ENCODE measurements around the gene SULT4A1. TPM values are rescaled to one million over a fixed set of nuclear protein-coding genes. Genes with fewer than 3 reads are reported as not detected.

Gene SULT4A1
- total RNA-seq, 5 donors from 2014 or later (not counting 1 experiment from before 2014, with no cell fraction given): not detected

DNA sequence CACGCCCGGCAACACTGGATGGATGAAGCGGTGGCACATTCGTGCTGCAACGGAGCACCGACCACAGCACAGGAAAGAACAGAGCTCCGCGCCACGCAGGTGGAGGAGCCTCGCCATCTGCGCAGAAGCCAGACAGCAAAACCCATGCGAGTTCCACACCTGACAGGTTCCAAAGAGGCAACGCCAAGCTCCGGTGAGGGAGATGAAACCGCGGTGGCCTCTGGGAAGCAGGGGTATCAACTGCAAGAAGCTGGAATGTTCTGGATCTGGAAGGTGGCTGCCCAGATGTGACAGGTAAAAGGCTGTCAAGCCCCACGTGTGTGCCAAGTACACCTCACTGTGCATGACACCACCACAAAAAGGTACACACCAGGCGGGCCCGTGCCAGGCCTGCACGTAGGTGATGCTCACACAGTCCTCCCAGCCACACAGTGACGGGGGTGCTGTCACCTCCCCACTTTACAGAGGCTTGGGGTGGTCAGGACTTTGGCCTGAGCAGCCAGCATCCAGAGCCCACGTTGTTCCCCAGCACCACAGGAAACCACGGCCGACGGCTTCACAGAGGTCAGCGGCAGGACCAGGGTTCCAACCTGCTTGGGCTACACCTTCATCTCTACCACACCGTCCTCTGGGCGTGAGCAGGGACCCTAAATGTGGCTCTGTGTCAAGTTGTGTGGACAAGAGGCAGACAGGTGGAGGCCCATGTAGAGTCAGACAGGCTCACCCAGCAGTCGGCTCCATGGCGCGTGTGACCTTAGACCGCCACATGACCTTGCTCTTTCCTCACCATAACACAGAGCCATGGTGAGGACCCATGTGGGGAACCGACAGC, 30.5 kb downstream of the SULT4A1 start:
- H3K4me3 ChIP-seq (ENCODE audit: control insufficient read depth in 1 of 2, extremely low read depth in 1 of 2, low read length in 1 of 2): no peak overlapping the region
- Mint-ChIP-seq H3K27ac (no peak overlapping the region), H3K27me3 (peaks cover 4 to 11% of the 10 kb centered on the region in 2 donors), H3K4me3 (no peak overlapping the region), H3K9me3 (no peaks in the 10 kb centered on the region), H3K36me3 (no peaks in the 10 kb centered on the region), H3K4me1 (no peaks in the 10 kb centered on the region)
- ATAC-seq (replicated peaks in 1 of 4): no peak
- H3K4me1 ChIP-seq (ENCODE audit: control insufficient read depth in 1 of 2, extremely low read depth in 1 of 2, insufficient read depth in 2 of 2, low read length in 2 of 2): no peaks in the 10 kb centered on the region
- no peaks in the 10 kb centered on the region for H3K9me3 ChIP-seq
- no peaks in the 10 kb centered on the region for H3K36me3 ChIP-seq (ENCODE audit: control insufficient read depth in 2 of 2, extremely low read depth in 1 of 2, insufficient read depth in 1 of 2, low read length in 1 of 2)
- no peak overlapping the region for H3K27ac ChIP-seq (ENCODE audit: low read length)
- DNase-seq: no peak
- ChIA-PET CTCF (no interaction called here), POLR2A (no interaction called here)
- peaks cover 0 to 20% of the 10 kb centered on the region in 2 experiments for H3K27me3 ChIP-seq (replicated peaks in 1 of 2; ENCODE audit: control insufficient read depth in 2 of 2, extremely low read depth in 1 of 2, insufficient read depth in 2 of 2, low read length in 1 of 2)
- 81% methylated on average over 27 of the region's 33 CpGs for WGBS (ENCODE audit: insufficient coverage)

DNA sequence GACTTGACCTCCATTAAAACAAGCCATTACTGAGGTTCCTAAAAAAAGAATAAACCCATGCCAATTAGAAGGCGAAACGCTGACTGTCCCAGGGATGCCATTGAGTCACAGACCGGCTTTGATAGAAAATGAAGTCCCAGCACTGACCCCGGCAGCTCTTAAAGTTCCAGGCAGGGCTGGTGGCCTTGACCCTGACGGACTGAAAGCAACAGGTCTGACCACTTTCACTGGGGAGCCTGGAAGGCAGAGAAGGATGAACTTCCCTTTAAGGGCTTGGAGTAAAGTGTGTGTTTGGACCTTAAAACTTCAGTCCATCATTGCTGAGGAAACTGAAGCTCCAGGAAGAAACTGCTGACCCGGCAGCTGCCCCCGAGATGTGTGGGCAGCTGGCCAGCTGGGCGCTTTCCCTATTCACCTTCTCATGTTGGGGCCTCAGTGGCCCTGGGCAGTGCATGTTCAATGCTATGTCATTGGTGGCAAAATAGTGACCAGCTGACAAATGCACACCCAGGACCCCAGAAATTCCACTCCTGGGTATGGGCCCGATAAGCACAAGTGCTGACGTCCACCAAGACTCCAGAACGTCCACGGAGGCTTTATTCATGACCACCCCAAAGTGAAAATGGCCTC, 31.3 kb downstream of the SULT4A1 start:
- 81% methylated on average over 10 of the region's 12 CpGs for WGBS (ENCODE audit: insufficient coverage)
- H3K27me3 Mint-ChIP-seq: peaks cover 4 to 11% of the 10 kb centered on the region in 2 donors
- Histone ChIP-seq H3K4me1 (ENCODE audit: control insufficient read depth in 1 of 2, extremely low read depth in 1 of 2, insufficient read depth in 2 of 2, low read length in 2 of 2) (no peaks in the 10 kb centered on the region), H3K27me3 (replicated peaks in 1 of 2; ENCODE audit: control insufficient read depth in 2 of 2, extremely low read depth in 1 of 2, insufficient read depth in 2 of 2, low read length in 1 of 2) (peaks cover 0 to 18% of the 10 kb centered on the region in 2 experiments), H3K4me3 (ENCODE audit: control insufficient read depth in 1 of 2, extremely low read depth in 1 of 2, low read length in 1 of 2) (no peak overlapping the region), H3K9me3 (no peaks in the 10 kb centered on the region), H3K36me3 (ENCODE audit: control insufficient read depth in 2 of 2, extremely low read depth in 1 of 2, insufficient read depth in 1 of 2, low read length in 1 of 2) (no peaks in the 10 kb centered on the region), H3K27ac (ENCODE audit: low read length) (no peak overlapping the region)
- no peak for ATAC-seq (replicated peaks in 1 of 4)
- no peaks in the 10 kb centered on the region for H3K9me3 Mint-ChIP-seq
- H3K4me3 Mint-ChIP-seq: no peak overlapping the region
- POLR2A ChIA-PET: no interaction called here
- CTCF ChIA-PET: no interaction called here
- no peaks in the 10 kb centered on the region for H3K36me3 Mint-ChIP-seq
- no peak overlapping the region for H3K27ac Mint-ChIP-seq
- no peaks in the 10 kb centered on the region for H3K4me1 Mint-ChIP-seq
- DNase-seq: no peak

DNA sequence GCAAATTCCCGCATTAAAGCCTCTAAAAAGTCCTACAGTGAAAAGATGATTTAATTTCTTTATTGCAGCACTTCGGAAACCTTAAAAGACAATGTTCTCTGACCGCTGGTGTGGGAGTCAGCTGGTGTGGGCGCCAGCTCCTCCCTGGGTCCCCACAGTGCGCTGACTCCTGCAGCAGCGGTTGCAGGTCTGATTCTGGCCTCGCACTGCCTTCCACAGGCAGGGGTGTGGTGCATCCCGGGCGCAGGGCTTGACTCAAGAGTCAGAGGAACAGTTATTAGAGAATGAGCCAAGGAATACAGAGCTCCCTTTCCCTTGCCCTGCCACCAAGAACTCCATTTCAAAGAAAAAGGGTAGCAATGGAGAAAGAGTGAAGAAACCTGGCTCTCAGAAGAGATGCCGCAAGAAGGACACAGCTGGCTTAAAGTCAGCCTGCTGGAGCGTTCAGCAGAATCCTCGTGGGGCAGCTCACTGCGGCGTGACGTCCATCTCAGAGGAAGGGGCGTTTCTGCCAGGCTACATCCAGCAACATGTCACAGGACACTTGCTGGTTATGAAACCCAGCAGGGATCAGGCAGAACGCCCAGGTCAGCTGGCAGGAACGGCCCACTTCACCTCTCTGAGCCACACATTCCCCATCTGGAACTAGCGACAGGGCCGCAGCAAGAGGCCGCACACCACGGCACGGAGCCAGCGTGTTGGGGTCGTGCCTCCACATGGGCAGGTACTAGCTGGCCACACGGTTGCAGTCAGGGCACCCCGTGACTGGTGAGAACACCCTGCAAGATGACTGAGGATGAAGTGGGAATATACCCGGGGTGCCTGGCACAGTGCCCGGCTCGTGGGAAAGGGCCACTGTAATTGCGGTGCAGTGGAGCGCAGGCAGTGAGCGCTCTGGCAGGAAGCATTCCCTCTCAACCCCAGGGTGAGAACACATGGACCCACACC, 32.1 kb downstream of the SULT4A1 start:
- Histone ChIP-seq H3K27ac (ENCODE audit: low read length) (no peak overlapping the region), H3K4me3 (ENCODE audit: control insufficient read depth in 1 of 2, extremely low read depth in 1 of 2, low read length in 1 of 2) (no peak overlapping the region), H3K4me1 (ENCODE audit: control insufficient read depth in 1 of 2, extremely low read depth in 1 of 2, insufficient read depth in 2 of 2, low read length in 2 of 2) (no peaks in the 10 kb centered on the region), H3K27me3 (replicated peaks in 1 of 2; ENCODE audit: control insufficient read depth in 2 of 2, extremely low read depth in 1 of 2, insufficient read depth in 2 of 2, low read length in 1 of 2) (peaks cover 0 to 12% of the 10 kb centered on the region in 2 experiments), H3K9me3 (no peaks in the 10 kb centered on the region), H3K36me3 (ENCODE audit: control insufficient read depth in 2 of 2, extremely low read depth in 1 of 2, insufficient read depth in 1 of 2, low read length in 1 of 2) (no peaks in the 10 kb centered on the region)
- Mint-ChIP-seq H3K27ac (no peak overlapping the region), H3K4me1 (no peaks in the 10 kb centered on the region), H3K4me3 (no peak overlapping the region), H3K36me3 (no peaks in the 10 kb centered on the region), H3K9me3 (no peaks in the 10 kb centered on the region), H3K27me3 (peaks cover 7 to 12% of the 10 kb centered on the region in 2 donors)
- DNase-seq (no peak), ATAC-seq (replicated peaks in 1 of 4) (no peak)
- WGBS (ENCODE audit: insufficient coverage): 84% methylated on average over 20 of the region's 33 CpGs
- ChIA-PET POLR2A (no interaction called here), CTCF (no interaction called here)

DNA sequence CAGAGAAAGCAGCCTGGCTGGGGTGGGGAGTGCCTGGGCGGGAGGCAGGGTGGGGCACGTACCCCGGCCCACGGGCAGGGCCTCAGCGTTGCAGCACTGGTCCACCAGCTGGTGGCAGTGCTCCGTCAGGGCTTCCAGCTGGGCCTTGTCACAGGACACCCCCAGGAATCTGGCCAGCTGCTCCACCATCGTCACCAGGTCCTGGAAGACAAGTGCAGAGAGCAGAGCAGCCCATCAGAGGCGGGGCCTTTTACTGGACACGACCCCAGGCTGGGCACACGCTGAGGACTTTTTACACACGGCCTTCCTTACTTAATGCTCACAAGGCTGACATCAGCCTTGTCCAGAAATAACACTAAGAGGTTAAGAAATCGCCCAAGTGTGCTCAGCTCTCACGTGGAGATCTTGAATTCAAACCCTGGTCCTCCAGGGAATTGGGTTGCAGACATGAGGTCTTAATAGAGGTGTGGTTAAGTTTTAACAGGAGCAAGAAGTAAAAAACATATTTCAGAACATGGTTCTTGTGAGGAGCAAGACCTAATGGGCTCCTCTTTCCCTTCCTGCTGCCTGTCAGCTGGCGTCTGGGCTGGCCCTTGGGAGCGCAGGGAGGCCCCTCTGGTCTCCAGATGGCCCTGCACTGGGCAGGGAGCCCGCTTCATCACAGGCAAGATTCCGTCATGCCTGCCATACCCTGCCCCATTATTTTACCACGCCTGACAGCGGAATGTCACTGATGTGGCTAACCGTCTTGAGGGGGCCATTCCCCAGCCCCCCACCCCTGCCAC, 33.1 kb downstream of the SULT4A1 start:
- Histone ChIP-seq H3K9me3 (no peaks in the 10 kb centered on the region), H3K4me3 (ENCODE audit: control insufficient read depth in 1 of 2, extremely low read depth in 1 of 2, low read length in 1 of 2) (no peak overlapping the region), H3K27ac (ENCODE audit: low read length) (no peak overlapping the region), H3K36me3 (ENCODE audit: control insufficient read depth in 2 of 2, extremely low read depth in 1 of 2, insufficient read depth in 1 of 2, low read length in 1 of 2) (no peaks in the 10 kb centered on the region), H3K4me1 (ENCODE audit: control insufficient read depth in 1 of 2, extremely low read depth in 1 of 2, insufficient read depth in 2 of 2, low read length in 2 of 2) (no peaks in the 10 kb centered on the region), H3K27me3 (replicated peaks in 1 of 2; ENCODE audit: control insufficient read depth in 2 of 2, extremely low read depth in 1 of 2, insufficient read depth in 2 of 2, low read length in 1 of 2) (peaks cover 0 to 18% of the 10 kb centered on the region in 2 experiments)
- CTCF ChIA-PET: no interaction called here
- POLR2A ChIA-PET: no interaction called here
- ATAC-seq (replicated peaks in 1 of 4): no peak
- no peaks in the 10 kb centered on the region for H3K36me3 Mint-ChIP-seq
- H3K9me3 Mint-ChIP-seq: no peaks in the 10 kb centered on the region
- WGBS (ENCODE audit: insufficient coverage): 82% methylated on average over 15 of the region's 20 CpGs
- no peaks in the 10 kb centered on the region for H3K4me1 Mint-ChIP-seq
- no peak overlapping the region for H3K4me3 Mint-ChIP-seq
- DNase-seq: no peak
- H3K27ac Mint-ChIP-seq: no peak overlapping the region
- peaks cover 14 to 20% of the 10 kb centered on the region in 2 donors for H3K27me3 Mint-ChIP-seq

DNA sequence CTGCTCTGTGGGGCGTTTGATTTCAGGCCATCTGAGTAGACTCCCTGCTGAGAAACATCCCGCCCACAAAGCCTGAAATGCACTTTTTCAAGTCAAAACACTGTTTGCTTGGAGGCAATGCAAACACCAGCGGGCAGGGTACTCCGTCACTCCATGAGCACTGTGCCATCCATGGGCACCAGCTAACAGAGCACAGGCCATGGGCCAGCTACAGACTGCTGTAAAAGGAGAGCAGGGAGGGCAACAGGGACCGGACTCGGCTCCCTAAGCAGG, 33.7 kb downstream of the SULT4A1 start:
- H3K9me3 ChIP-seq: no peaks in the 10 kb centered on the region
- WGBS (ENCODE audit: insufficient coverage): 84% methylated on average over 5 of the region's 6 CpGs
- no peaks in the 10 kb centered on the region for H3K36me3 ChIP-seq (ENCODE audit: control insufficient read depth in 2 of 2, extremely low read depth in 1 of 2, insufficient read depth in 1 of 2, low read length in 1 of 2)
- Mint-ChIP-seq H3K4me3 (no peak overlapping the region), H3K36me3 (no peaks in the 10 kb centered on the region), H3K9me3 (no peaks in the 10 kb centered on the region), H3K27ac (no peak overlapping the region), H3K4me1 (no peaks in the 10 kb centered on the region), H3K27me3 (peaks cover 15 to 21% of the 10 kb centered on the region in 2 donors)
- H3K4me1 ChIP-seq (ENCODE audit: control insufficient read depth in 1 of 2, extremely low read depth in 1 of 2, insufficient read depth in 2 of 2, low read length in 2 of 2): no peaks in the 10 kb centered on the region
- no peak for DNase-seq
- no peak overlapping the region for H3K27ac ChIP-seq (ENCODE audit: low read length)
- peaks cover 0 to 23% of the 10 kb centered on the region in 2 experiments for H3K27me3 ChIP-seq (replicated peaks in 1 of 2; ENCODE audit: control insufficient read depth in 2 of 2, extremely low read depth in 1 of 2, insufficient read depth in 2 of 2, low read length in 1 of 2)
- POLR2A ChIA-PET: no interaction called here
- CTCF ChIA-PET: no interaction called here
- no peak overlapping the region for H3K4me3 ChIP-seq (ENCODE audit: control insufficient read depth in 1 of 2, extremely low read depth in 1 of 2, low read length in 1 of 2)
- ATAC-seq (replicated peaks in 1 of 4): no peak
